Stimulated activated CD4-positive, alpha-beta T cell treated with anti-CD3 and anti-CD28 coated beads, Interleukin-12 subunit alpha, Interleukin-12 subunit beta, amount 100 ng/mL, for 4 hours (primary cell): Measurements from ENCODE around the gene NALCN.

Experiments used
- DNase-seq: peaks from one replicate; pipeline ENCODE4 v3.0.0-alpha.2; 2020

Gene NALCN

DNA sequence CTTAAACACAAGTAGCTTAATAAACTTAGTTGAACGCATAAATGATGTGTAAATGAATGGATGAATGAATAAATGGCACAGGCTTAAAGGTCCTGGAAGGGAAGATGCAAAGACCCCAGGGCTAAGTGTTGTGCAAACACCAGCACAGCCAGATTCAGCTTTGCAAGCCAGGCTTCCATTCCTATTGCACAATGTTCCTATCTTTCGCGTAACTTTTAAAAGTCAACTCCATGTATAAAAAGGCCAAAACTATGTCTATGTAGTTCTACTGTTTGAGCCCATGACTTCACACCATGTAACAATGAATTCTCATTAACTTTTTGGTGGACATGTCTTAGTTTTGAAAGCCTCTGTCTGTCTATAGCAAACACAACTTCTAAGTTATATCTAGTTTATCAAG is 226.0 kb downstream of the NALCN start:
- DNase-seq = no peak

DNA sequence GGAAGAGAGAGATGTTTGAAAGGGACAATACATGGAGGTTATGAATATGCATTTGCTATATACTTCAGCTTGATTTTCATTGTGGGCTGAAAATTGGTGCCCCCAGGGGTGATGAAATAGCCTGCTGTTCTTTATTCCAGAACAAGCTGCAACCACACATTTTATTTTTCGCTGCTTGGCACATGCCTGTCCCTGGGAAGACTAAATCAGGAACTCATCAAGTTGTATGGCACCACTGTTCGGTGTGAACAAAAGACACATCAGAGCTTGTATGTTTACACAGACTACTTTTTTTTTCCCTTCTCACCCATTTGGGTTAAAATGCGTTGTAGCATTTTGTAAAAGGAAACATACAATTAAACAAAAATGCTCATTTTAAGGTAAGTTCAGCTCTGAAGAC is 230.7 kb downstream of the NALCN start:
- no peak for DNase-seq

DNA sequence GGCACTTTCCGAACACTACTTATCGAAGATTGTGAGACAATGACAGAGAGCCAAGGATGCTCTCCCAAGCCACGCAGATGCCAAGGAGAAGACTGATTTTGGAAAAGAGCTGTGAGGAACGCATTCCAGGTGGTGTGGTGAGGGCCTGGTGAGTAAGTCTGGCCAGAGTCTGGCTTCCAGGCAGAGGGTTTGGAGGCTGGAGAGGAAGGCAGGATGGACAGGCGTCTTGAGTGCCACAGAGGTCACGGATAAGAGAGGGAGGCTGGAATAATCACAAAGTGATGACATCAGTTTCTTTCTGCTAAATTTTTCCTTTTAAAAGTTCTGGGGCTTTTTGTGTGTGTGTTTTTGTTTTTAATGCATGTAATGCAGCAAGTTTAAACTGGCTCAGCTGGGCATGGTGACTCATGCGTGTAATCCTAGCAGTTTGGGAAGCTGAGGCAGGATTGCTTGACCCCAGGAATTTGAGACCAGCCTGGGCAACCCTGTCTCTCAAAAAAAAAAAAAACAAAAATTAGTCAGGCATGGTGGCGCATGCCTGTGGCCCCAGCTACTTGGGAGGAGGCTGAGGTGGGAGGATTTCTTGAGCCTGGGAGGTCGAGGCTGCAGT is 235.1 kb downstream of the NALCN start:
- no peak for DNase-seq

DNA sequence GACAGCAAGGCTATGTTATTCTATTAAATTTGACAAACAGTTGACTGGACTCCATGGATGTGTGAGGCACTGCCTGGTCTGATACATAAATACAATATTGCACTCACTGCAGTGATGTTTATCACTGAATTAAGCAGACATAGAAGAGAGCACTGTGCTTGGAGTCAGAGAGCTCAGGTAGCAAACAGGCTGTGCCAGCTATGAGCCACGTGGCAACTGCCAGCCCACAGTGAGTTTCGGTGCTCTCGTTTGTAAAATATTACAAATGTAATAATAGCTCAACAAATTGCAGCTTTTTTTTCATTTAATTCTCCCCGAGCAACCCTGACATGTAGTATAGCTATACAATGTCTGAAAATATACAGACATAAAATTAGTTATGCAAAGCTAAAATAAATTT is 237.3 kb downstream of the NALCN start:
- DNase-seq = no peak

DNA sequence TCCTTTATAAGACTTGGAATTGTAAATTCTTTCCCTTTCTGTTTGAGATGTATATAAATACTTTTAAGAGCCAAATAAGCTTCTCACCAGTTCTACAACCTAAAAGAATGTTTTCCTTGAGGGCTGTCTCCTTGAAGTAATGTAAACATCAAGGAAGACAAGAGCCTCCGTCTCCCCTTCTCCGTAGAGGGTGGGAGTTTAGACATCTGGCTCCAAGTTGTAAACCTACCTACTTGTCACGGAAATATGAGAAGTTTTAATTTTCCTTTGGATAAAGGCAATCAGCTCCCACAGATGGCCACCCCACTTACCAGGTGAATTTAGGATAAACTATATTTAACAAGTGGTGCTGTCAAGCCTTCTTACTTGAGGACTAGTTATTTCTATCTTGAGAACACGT is 237.9 kb downstream of the NALCN start:
- DNase-seq = no peak

DNA sequence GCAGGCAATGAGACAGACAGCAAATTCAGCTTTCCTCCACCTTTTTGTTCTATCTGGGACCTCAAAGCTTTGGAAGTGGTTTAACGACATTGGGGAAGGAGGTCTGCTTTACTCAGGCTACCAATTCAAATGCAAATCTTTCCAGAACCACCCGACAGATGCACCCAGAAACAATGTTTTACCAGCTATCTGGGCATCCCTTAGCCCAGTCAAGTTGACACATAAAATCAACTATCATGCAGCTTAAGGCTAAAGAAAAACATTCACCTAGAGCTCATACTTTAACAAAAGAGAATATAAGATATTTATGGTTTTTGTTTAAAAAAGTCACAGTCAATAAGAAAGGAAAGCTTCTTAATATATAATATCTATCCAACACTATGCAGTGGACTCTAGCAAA is 246.0 kb downstream of the NALCN start:
- no peak for DNase-seq

DNA sequence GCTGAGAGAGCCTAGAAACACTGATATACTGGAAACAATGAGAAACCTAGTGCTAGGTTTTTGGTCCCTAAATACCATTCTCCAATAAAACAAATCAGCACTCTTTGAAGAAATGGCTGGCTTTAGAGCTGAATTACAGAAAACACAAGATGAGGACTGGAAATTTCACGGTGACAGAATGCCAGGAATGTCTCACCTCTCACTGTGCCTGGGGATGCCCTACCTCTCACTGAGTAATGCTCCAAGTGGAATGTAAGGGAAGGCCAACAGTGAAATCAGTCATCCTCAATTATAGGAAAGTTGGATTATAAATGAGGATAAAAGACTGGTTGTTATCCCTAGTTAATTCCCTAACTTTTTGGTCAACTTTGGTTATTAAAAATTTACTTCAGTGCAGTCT is 259.0 kb downstream of the NALCN start:
- DNase-seq = no peak

DNA sequence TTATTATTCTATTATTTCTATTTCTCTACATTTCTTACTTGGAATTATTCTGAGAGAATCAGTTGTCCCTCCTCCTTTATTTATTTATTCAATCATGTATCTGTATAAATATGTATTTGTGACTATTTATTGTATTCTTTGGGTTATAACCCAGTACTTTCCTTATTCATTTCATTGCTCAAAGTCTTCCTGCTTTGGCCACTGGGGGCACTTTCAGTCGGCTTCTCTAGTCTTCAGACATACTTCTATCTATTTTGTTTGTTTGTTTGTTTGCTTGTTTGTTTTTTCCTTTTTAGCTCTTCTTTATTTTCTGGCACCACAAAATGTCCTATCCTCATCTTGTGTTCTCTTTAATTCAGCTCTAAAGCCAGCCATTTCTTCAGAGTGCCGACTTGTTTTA is 260.4 kb downstream of the NALCN start:
- DNase-seq = no peak

DNA sequence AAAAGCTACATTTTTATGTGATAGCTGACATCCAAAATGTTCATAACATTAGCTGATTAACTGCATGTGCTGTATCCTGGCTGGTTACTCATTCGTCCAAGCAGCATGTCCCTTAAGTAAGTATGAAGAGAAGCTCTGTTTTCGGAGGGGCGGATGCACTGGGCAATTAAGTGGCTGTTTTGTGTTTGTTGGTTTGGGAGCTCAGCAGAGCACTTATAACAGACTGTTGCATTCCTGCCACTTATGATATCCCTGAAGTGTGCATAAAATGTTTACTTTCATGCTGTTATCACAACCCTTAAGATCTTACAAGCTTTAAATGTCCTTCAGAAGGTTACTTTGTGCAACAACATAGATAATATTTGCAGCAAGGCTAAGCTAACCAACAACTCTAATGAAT is 264.1 kb downstream of the NALCN start:
- no peak for DNase-seq

DNA sequence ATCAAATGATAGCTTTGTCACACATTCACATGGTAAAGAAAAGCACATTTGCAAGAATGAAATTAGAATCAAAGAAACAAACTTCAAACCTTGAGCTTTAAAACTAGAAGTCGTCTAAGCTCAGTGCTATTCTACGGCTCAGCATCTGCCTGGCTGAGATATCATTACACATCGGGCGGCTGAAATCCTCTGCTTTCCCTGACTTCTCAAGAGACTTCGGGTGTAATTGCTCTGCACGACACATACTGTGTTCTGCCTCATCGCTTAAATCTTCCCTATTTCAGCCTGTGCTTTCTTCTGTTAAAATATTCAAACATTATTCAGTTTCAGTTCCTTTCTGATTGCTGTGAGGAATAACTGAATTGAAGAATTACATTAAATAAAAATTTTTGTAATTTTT is 265.3 kb downstream of the NALCN start:
- DNase-seq = no peak

DNA sequence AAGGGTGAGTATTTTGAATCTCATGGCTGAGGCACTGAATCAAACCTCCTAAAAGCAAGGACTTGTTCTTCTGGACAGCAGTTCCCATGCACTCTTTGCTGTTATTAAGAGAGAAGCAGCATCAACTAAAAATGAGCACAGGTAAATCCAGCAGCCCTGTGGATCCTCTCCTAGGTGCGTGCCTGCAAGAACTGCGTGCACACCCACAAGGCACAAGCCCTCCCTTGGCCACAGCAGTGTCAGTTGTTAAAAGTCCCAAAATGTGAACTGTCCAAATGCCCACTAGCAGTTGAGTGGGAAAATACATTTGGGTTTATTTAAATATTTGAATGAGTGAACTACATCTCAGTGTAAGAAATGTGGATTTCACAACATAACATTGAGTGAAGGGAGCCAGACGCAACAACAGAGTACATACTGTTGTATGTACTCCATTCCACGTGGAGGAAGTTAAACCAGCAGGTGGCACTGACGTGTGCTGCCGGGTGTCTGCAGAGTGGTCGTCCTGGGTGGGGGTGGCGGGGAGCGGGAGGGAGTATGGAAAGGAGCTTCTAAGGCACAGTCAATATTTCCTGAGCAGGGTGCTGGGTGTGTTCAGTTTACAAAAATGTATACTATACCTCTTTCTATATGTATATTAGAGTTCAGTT is 266.4 kb downstream of the NALCN start:
- no peak for DNase-seq

DNA sequence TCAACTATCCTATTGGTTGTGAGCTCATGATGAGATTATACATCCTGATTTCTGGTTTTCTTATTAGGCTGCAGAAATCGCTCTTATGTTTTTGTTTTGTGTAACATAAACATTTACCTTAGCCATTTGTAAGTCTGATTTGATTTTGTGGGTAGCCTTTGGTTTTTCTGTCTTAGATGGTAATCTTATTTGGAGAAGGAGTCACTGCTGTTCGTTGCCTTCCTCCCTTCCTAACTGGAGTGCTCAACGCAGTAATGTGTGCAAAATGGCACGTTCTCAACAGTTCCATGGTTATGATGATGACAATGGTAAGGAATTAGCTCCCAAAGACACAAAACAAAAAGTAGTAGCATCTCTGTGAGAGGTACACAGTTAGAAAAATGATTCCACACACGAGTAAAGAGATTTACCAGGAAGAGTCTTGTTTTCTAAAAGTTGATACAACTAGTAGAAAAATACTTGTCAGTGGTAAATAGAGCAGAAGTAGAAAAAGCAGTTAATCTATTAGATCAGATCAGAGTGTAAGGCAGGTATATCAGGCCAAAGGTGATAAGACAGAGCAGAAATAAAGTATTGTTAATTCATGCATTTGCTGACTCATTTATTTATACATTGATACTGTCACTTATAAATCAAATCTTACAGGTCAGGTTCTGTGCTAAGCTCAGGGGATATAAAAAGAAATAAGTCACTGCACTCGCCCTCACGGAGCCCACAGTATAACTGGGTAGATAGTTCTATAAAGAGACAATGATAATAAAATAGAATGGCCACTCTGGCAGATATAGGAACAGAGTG is 270.0 kb downstream of the NALCN start:
- DNase-seq = no peak

DNA sequence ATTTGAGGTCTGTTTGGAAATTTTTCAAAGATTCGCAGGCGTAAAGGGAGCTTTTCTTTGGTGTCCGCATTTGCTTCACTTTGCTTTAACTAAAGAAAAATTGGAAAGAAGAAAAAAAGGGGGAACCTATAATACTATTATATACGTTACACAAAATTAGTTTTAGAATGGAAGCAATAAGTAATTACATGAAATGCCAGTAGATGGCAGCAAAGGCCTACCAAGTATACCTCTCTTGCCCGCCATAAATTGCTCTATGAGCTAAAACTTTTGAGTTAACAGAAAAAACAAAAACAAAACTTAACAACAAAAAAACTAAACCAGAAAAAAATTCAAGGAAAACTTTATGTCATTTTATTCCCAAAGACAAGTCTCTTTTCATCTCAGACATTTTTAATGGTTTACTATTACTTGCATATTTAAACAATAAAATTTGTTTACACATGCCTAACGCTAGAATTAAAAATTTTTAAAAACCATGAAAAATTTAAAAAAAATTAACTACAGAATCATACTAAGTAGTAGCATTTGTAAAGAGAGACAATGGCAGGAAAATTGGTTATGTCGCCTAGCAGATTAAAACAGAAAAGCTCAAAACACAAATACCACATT is 271.4 kb downstream of the NALCN start:
- DNase-seq = no peak

DNA sequence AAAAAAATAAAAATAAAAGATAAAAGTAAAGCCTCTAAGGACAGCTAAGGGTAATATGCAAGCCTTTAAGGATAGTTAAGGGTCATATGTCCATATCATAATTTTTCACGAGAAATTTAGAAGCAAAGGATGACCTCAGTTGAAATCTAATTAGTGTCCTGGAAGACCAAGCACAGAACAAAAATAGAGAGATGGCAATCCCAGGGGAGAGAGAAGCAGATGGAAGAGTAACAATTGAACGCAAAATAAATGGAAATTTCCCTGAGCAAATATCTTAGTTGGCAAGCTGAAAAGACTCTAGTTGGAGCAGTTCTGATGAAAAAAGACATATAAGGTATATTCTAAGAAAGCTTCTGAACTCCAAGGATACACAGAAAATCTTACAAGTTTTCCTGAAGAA is 275.4 kb downstream of the NALCN start:
- no peak for DNase-seq

DNA sequence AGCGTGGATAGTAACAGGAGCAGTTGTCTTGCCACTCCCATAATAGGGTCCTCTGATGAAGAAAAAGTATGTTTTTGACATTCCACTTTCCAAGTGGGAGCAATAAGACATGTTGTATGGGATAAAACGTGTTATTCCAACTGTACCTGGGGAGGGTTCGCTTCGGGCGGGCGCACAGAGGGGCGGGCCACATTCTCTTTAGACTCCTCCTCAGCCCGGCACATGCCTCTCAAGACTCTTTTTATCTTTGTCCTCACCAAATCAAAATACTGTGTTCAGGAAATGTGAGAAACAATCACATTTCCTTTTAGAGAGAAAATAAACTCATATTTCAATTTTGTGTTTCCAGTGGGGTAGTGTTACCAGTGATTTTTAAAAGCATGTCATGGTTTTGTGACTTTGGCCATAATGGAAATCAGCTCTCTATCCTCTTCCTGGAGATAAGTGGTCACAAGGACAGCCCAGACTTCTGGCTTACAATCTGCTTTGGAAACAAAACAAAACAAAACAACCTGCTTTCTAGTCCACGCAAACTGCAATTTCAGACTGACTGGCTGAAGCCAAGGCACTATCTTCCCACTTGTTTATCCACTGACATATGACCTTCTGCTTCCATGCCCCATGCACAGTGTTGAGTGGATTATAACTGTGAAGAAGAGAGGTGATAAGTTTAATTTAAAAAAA is 276.1 kb downstream of the NALCN start:
- no peak for DNase-seq

DNA sequence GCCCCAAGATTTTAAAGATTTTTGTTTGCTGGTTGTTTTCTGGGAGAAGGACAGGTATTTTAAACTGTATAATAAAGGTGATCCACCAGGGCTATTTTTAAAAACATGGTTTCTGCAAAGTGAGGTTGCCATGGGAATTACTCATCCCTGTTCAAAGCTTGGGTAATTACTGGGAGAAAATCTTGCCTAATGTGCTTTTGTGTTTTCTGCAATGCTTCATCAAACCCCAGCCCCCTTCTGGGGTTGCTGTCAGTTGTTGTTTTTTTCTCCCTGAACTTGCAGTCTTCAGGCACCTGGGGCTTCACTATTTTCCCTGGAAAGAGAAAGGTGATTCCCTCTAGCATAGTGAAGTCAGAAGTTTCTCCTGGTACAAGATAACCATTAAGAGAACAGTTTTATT is 277.2 kb downstream of the NALCN start:
- no peak for DNase-seq

DNA sequence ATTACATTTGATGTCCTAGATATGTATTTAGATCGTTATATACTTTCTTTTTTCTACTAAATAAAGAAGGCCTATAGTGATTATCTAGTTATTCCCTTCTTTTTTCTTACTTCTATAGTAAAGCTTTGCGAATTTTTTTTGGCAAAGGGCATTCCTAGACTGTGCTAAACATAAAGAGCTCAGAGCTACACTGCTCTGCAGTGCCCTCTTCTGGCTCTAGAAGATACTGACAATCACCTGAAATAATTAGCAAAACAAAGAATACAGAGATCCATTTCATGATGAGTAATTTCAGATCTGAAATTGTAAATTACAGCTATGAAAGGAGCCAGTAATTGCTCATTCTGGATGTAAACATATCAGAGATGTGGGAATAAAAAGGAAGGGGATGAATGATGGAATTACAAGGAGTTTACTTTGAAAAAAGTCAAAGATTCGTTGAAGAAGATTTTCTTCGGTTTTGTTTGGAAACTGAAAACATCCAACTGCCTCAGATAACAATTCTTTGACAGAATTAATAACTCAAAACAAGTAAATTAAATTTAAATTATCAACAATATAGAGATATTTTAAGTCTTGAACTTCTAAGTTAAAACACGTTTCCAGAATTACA is 288.5 kb downstream of the NALCN start:
- DNase-seq = no peak

DNA sequence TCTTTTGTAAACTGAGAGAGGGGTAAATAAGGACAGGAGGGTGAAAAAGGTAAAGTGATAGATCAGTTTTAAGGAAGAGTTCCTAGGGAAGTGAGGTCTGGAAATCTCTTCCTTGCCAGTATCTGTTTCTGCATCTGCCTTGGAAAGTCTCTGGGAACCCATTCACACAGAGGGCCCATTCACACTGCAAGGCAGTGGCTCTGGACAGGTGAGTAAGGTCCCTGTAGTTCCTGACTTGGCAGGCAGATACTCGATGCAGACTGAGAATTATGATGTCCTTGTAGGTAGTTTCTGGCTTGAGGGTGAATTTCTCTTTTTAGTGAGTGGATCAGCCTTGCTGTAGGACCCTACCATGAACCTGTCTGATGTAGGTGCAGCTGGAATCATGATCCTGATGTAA is 293.3 kb downstream of the NALCN start:
- DNase-seq = no peak

DNA sequence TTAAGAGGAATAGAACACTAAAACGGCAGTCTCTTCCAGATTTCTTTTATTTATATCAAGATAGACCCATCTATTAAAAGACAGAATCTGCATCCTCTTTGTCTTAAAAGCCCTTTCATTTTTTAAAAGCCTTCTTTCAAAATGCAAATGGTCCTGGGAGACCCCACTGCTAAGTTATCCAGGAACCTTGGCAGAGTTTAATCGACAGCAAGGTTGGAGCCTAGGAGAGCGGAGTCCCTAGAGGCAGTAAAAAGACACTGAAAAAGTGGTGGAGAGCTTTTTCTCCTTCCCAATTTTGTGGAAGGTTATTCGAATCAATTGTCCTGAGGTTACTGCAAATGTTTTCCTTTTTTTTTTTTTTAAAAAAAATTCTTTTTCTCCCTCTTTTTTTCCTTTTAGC is 294.7 kb downstream of the NALCN start:
- no peak for DNase-seq

DNA sequence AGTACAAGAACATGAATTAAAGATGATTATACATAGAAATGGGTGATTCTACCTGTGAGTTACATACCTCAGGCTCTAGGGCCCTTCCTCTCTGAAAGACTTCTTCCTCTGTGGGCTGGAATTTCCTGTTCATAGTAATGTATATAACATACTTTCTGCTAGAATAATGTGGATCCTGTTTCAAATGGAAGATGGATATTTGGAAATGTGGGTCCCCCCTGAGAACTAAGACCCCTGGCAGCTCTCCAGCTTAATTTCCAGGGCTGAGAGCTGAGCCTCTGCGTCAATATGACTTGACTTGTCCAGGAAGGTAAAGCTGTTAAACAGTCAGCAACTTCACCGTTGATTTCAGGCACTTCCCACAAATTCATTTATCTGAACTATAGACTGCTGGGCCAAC is 296.3 kb downstream of the NALCN start:
- DNase-seq = no peak

DNA sequence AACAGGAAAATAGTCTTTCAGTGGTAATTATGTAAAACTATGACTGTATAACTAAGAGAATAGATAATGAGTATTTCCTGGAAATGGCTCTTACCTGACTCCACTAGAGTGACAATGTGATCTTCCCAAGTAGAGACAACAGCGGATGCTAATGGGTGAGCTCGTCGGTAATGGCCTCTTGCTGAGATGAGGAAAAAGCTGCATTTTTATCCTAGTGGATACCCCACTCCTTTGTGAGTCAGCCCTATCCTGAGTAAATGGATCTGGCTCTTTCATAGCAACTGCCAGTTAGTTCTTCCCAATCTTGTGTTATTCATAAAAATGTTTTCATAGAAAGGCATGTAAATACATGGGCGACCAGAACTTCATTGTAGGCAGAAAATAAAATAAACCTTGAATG is 299.5 kb downstream of the NALCN start:
- no peak for DNase-seq

DNA sequence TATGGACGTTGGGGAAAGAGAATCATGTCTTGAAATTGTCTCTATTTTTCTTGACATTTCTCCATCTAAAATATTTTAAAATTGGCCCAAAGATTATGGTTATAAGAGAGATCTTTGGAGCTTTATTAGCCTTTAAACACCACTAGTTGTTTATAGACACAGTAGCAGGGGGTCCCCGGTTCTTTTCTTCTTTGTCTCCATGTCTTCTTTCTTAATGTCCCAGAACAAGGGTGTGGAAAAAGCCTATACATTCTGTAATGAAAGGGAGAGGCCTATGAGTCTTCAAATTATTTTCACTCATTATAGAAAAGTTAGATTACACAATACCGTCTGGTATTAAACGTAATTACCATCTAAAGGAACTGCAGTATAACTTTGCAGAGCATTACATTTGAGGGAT is 300.0 kb downstream of the NALCN start:
- no peak for DNase-seq

DNA sequence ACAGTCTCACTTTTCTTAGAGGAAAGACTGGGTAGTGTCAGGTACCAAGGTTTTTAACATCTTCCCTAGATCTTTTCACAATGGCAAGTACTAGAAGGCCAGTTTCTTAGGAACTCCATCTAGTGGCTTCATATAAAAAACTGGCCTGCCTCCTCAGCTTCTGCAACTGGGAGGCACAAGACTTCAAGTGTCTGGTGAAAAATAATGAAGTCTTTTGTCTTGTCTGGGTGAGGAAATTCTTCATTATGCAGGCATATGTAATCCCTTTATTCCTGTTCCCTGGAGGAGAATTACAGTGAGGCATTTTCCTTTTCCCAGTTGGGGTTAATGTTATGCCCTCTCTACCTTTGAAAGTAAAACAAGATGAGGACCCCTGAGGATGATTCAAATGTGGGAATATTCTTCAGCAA is 300.5 kb downstream of the NALCN start:
- no peak for DNase-seq
